ENCODE results near the gene ICOSLG. TPM values are rescaled to one million over a fixed set of nuclear protein-coding genes. Genes with fewer than 3 reads are reported as not detected.
"Not testable (repeated sequence)": the region's sequence is repeated elsewhere in the genome, so short reads cannot be mapped to it uniquely, and the experiment has no call there.

The ICOSLG gene
- total RNA-seq, 1 experiment from 2014 or later: not detected

DNA sequence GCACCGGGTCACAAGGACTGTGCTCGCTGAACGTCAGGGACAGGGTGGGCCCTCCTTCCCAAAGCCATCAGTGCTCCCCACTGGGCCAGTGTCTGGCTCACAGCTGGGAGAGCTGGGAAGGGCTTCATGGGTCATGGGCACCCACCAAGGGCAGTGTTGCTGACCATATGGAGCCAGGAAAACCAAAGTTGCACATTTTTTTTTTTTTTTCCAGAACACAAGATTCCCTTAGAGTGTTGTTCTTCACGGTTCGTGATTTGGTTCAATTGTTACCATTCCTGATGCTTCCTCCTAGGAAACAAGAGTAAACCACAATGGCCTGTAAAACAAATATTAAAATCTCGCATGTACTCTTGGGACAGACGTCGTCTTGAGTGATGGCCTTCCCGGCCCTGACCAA lies 45.9 kb downstream of the ICOSLG start:
- in situ Hi-C loops (cut with HindIII; ENCODE audit: low sequenced_read_pairs); DNase-seq (ENCODE audit: low spot score): not testable (repeated sequence)

- in situ Hi-C loops (cut with HindIII; ENCODE audit: low sequenced_read_pairs); DNase-seq (ENCODE audit: low spot score): not testable (repeated sequence)
Measured at GRCh38 chr21:44194451-44194850, 46.3 kb downstream of the ICOSLG start.

DNA sequence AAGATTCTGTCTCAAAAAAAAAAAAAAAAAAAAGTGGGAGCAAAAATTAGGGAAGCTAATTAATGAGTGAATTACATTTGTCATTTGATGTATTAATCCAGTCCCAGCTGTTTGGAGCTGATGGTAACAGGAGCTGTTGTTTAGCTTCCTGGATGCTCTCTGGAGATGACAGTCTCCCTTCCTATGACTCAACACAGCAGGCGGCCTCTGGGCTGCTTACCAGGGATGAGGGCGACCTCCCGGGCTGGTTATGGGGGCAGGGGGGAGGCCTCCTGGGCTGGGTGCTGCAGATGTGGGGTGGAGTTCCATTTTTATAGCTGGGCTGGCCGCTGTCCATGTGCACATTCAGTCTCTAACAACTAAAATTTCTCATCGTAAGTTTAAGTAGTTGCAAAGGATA lies 47.6 kb downstream of the ICOSLG start:
- in situ Hi-C loops (cut with HindIII; ENCODE audit: low sequenced_read_pairs); DNase-seq (ENCODE audit: low spot score): not testable (repeated sequence)

GRCh38 chr21:44190349-44191271 lies 50.1 kb downstream of the ICOSLG start:
- DNase-seq (ENCODE audit: low spot score); in situ Hi-C loops (cut with HindIII; ENCODE audit: low sequenced_read_pairs): not testable (repeated sequence)

- in situ Hi-C loops (cut with HindIII; ENCODE audit: low sequenced_read_pairs): not testable (repeated sequence)
Measured at GRCh38 chr21:44184862-44185261, 55.9 kb downstream of the ICOSLG start.

GRCh38 chr21:44182202-44182601 lies 58.5 kb downstream of the ICOSLG start:
- not testable (repeated sequence) for DNase-seq (ENCODE audit: low spot score)

More at GRCh38 chr21:44184862-44185261, 55.9 kb downstream of the ICOSLG start:
- not testable (repeated sequence) for DNase-seq (ENCODE audit: low spot score)

GRCh38 chr21:44181506-44181905 lies 59.2 kb downstream of the ICOSLG start:
- in situ Hi-C loops (cut with HindIII; ENCODE audit: low sequenced_read_pairs); DNase-seq (ENCODE audit: low spot score): not testable (repeated sequence)

More at GRCh38 chr21:44182202-44182601, 58.5 kb downstream of the ICOSLG start:
- in situ Hi-C loops (cut with HindIII; ENCODE audit: low sequenced_read_pairs): not testable (repeated sequence)

DNA sequence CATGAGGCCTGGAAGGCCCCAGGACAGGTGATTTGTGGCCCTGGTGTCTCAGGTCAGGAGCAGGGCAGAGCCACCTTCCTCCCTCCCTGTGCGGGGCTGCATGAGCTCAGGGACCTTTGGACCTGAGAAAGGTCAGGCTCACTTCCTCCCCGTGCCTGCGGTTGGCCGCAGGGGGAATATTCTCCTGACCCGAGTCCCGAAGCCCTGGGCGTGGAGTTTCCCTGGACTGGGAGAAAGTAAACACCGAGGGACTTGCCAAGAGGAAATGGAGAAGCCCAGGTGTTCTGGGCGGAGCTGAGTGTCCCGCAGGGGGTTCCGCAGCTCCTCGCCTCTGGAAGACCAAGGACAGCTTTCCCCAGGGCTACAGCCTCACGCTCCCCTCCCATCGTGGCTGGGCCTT lies 64.6 kb downstream of the ICOSLG start:
- in situ Hi-C loops (cut with HindIII; ENCODE audit: low sequenced_read_pairs); DNase-seq (ENCODE audit: low spot score): not testable (repeated sequence)

- in situ Hi-C loops (cut with HindIII; ENCODE audit: low sequenced_read_pairs); DNase-seq (ENCODE audit: low spot score): not testable (repeated sequence)
Measured at GRCh38 chr21:44175189-44175588, 65.6 kb downstream of the ICOSLG start.

Other genes with a start within 250 kb of the ICOSLG start
- 11.1 and 15.4 TPM in 2 replicates for gene TRAPPC10, start 228.6 kb downstream of the ICOSLG start, total RNA-seq (2014; rRNA removed; shearing (Covaris generic))
- 34.0 and 34.3 TPM in 2 replicates for gene PWP2, start 133.5 kb downstream of the ICOSLG start, total RNA-seq (2014; rRNA removed; shearing (Covaris generic))
- gene GATD3, start 107.3 kb downstream of the ICOSLG start, total RNA-seq (2014; rRNA removed; shearing (Covaris generic)): 38.6 and 92.4 TPM in 2 replicates
- gene DNMT3L, start 21.0 kb upstream of the ICOSLG start, total RNA-seq (2014; rRNA removed; shearing (Covaris generic)): 0.20 and 2.2 TPM in 2 replicates
- 0.86 and 1.7 TPM in 2 replicates for gene AIRE, start 44.9 kb upstream of the ICOSLG start, total RNA-seq (2014; rRNA removed; shearing (Covaris generic))
- gene PFKL, start 59.1 kb upstream of the ICOSLG start, total RNA-seq (2014; rRNA removed; shearing (Covaris generic)): 174 and 182 TPM in 2 replicates
- 19.2 and 31.9 TPM in 2 replicates for gene CFAP410, start 98.4 kb upstream of the ICOSLG start, total RNA-seq (2014; rRNA removed; shearing (Covaris generic))
- gene TRPM2, start 112.7 kb upstream of the ICOSLG start, total RNA-seq (2014; rRNA removed; shearing (Covaris generic)): 0.12 TPM in 1 of 2 replicates, not detected in the other
- 0.55 and 2.3 TPM in 2 replicates for gene LRRC3, start 214.6 kb upstream of the ICOSLG start, total RNA-seq (2014; rRNA removed; shearing (Covaris generic))